ENCODE data around the gene SQOR. TPM values are rescaled to one million over a fixed set of nuclear protein-coding genes. Genes with fewer than 3 reads are reported as not detected.

Gene SQOR
- polyA plus RNA-seq, 3 donors: 78.9 to 292 (median 232) TPM

- H3K79me2 ChIP-seq (ENCODE audit: insufficient read depth, low read length): peaks cover 46% of the 10 kb centered on the region
- DNase-seq: no peak
- H3K36me3 Mint-ChIP-seq: peaks cover 2 to 6% of the 10 kb centered on the region in 2 donors
- no peak overlapping the region for H2AFZ ChIP-seq (ENCODE audit: insufficient read depth, low read depth, low read length, poor library complexity, severe bottlenecking)
- WGBS (ENCODE audit: insufficient coverage): 91% methylated on average over 4 of the region's 7 CpGs
- H3K4me2 ChIP-seq (replicated peaks; ENCODE audit: extremely low read depth, low read length, poor library complexity, severe bottlenecking): no peak overlapping the region
- peak overlapping the region in 1 of 2 donors; percentile 100 for H3K27ac ChIP-seq (ENCODE audit: low read depth in 1 of 2, low read length in 2 of 2)
- peaks cover 45 to 52% of the 10 kb centered on the region in 2 donors for H3K4me1 ChIP-seq (ENCODE audit: control insufficient read depth in 1 of 2, insufficient read depth in 2 of 2, low read length in 2 of 2)
- H3K4me3 ChIP-seq (replicated peaks in 1 of 3; ENCODE audit: low read depth in 2 of 3, low read length in 3 of 3): peak overlapping the region in 1 of 3 experiments; percentile 78
- no peak overlapping the region for H3K9ac ChIP-seq (ENCODE audit: insufficient read depth, low read length, poor library complexity, severe bottlenecking)
- no peak for TF ChIP-seq CTCF (IDR thresholded peaks at IDR 0.05)
- H3K27me3 Mint-ChIP-seq (ENCODE audit: low read depth in 3 of 3): peaks cover 5 to 9% (median 7%) of the 10 kb centered on the region in 3 donors
- no peaks in the 10 kb centered on the region for H3K27me3 ChIP-seq (ENCODE audit: control insufficient read depth in 2 of 2, insufficient read depth in 2 of 2, low read length in 2 of 2)
- H4K20me1 ChIP-seq (ENCODE audit: insufficient read depth, low read length): no peaks in the 10 kb centered on the region
- peaks cover 44% of the 10 kb centered on the region for H3K4me1 Mint-ChIP-seq
- H3K27ac Mint-ChIP-seq: peak overlapping the region; percentile 56 to 100 (median 88)
- no peaks in the 10 kb centered on the region for H3K9me3 ChIP-seq (replicated peaks in 1 of 2; ENCODE audit: control insufficient read depth in 1 of 2, insufficient read depth in 1 of 2, low read length in 2 of 2)
- no peak overlapping the region for H3K4me3 Mint-ChIP-seq
- peaks cover 0 to 4% (median 0%) of the 10 kb centered on the region in 7 donors for H3K9me3 Mint-ChIP-seq
- intact Hi-C loops (cut with micrococcal nuclease): loop anchor here in 1 of 2 donors (10.0 kb wide), 1 partner anchor 50 kb away; the partner anchor contains the start of gene SQOR
- H3K36me3 ChIP-seq (replicated peaks in 1 of 2; ENCODE audit: control insufficient read depth in 1 of 2, insufficient read depth in 2 of 2, low read length in 2 of 2): no peaks in the 10 kb centered on the region
Measured at GRCh38 chr15:45585069-45585791, 49.6 kb upstream of the SQOR start.

- H3K36me3 Mint-ChIP-seq: peaks cover 2 to 6% of the 10 kb centered on the region in 2 donors
- peak overlapping the region; percentile 100 for H3K27ac Mint-ChIP-seq
- intact Hi-C loops (cut with micrococcal nuclease): loop anchor here in 1 of 2 donors (10.0 kb wide), 1 partner anchor 49 kb away; the partner anchor contains the start of gene SQOR
- Histone ChIP-seq H3K9me3 (replicated peaks in 1 of 2; ENCODE audit: control insufficient read depth in 1 of 2, insufficient read depth in 1 of 2, low read length in 2 of 2) (no peaks in the 10 kb centered on the region), H3K36me3 (replicated peaks in 1 of 2; ENCODE audit: control insufficient read depth in 1 of 2, insufficient read depth in 2 of 2, low read length in 2 of 2) (no peaks in the 10 kb centered on the region), H3K9ac (ENCODE audit: insufficient read depth, low read length, poor library complexity, severe bottlenecking) (peak overlapping the region; percentile 94), H3K4me2 (replicated peaks; ENCODE audit: extremely low read depth, low read length, poor library complexity, severe bottlenecking) (peak overlapping the region; percentile 76), H2AFZ (ENCODE audit: insufficient read depth, low read depth, low read length, poor library complexity, severe bottlenecking) (peak overlapping the region; percentile 79), H3K79me2 (ENCODE audit: insufficient read depth, low read length) (peaks cover 55% of the 10 kb centered on the region), H4K20me1 (ENCODE audit: insufficient read depth, low read length) (no peaks in the 10 kb centered on the region), H3K4me3 (replicated peaks in 1 of 3; ENCODE audit: low read depth in 2 of 3, low read length in 3 of 3) (peak overlapping the region; percentile 78 to 98 (median 91)), H3K27me3 (ENCODE audit: control insufficient read depth in 2 of 2, insufficient read depth in 2 of 2, low read length in 2 of 2) (no peaks in the 10 kb centered on the region), H3K4me1 (ENCODE audit: control insufficient read depth in 1 of 2, insufficient read depth in 2 of 2, low read length in 2 of 2) (peaks cover 45 to 52% of the 10 kb centered on the region in 2 donors), H3K27ac (ENCODE audit: low read depth in 1 of 2, low read length in 2 of 2) (peak overlapping the region; percentile 99 to 100)
- peaks cover 46% of the 10 kb centered on the region for H3K4me1 Mint-ChIP-seq
- TF ChIP-seq CTCF (IDR thresholded peaks at IDR 0.05): no peak
- WGBS (ENCODE audit: insufficient coverage): 93% methylated on average over 3 of the region's 3 CpGs
- H3K27me3 Mint-ChIP-seq (ENCODE audit: low read depth in 3 of 3): peaks cover 5 to 7% (median 6%) of the 10 kb centered on the region in 3 donors
- H3K4me3 Mint-ChIP-seq: peak overlapping the region; percentile 90 to 99
- no peak for DNase-seq
- H3K9me3 Mint-ChIP-seq: peaks cover 0 to 4% (median 0%) of the 10 kb centered on the region in 7 donors
Measured at GRCh38 chr15:45586125-45586524, 48.7 kb upstream of the SQOR start.
